Psoas muscle (tissue), 8 donors: Measurements from ENCODE around the gene FAM53B. TPM values are rescaled to one million over a fixed set of nuclear protein-coding genes. Genes with fewer than 3 reads are reported as not detected.

Experiments used
- ATAC-seq, 4 donors: fragments of 200-7000 bp; cut with Tn5 transposase; one replicate each; pipeline ENCODE4 v1.9.1; 2020; ENCODE audit warnings: moderate library complexity in 3 of 4, mild to moderate bottlenecking in 2 of 4
- DNase-seq, 2 donors: peaks; one replicate each; pipeline ENCODE4 v3.0.0-alpha.2; 2020
- H3K27ac ChIP-seq: fragments of 200-600 bp; one replicate; pipeline ENCODE4 v1.8.0; 2022
- H3K27me3 ChIP-seq, 3 donors: fragments of 200-600 bp in 1 of 3; one replicate each; pipeline versions ENCODE4 v1.6.1 to v1.8.0; 2013 to 2022; ENCODE audit warnings: low read length in 2 of 3, mild to moderate bottlenecking in 2 of 3, moderate library complexity in 1 of 3; ENCODE audit not compliant: insufficient read depth in 3 of 3
- H3K36me3 ChIP-seq, 2 donors: fragments of 200-600 bp in 1 of 2; one replicate each; pipeline versions ENCODE4 v1.6.1 to v1.8.0; 2013 to 2022; ENCODE audit warnings: low read depth in 1 of 2, mild to moderate bottlenecking in 1 of 2, moderate library complexity in 1 of 2; ENCODE audit not compliant: insufficient read depth in 1 of 2
- H3K4me1 ChIP-seq: fragments of 200-600 bp; one replicate; pipeline ENCODE4 v1.8.0; 2022
- H3K4me3 ChIP-seq: fragments of 200-600 bp; one replicate; pipeline ENCODE4 v1.8.0; 2022; ENCODE audit warnings: mild to moderate bottlenecking
- H3K9me3 ChIP-seq: fragments of 200-600 bp; one replicate; pipeline ENCODE4 v1.8.0; 2022
- whole genome bisulfite sequencing, 3 donors: extraction: QIAGEN DNeasy Blood & Tissue Kit; methylation state at CpG; one replicate each; pipeline versions ENCODE4 v1.1.6 to v1.1.7; 2013; 5-methylcytosine and 5-hydroxymethylcytosine counted together
- intact Hi-C, 2 donors: fragments of 100-400 bp; cut with DNase I; formaldehyde crosslinking; loops; one replicate each; pipeline versions ENCODE4 v1.11.0 to v1.14.2; 2022
- polyA plus RNA-seq, 3 donors: library from polyadenylated mRNA; stranded (reverse); fragments of 200-250 nt; gene quantifications; one replicate each; pipeline ENCODE4 v1.2.3, GENCODE V29; 2013
- total RNA-seq, 4 donors: library from RNA; stranded (reverse); fragmentation: NEBNext Ultra II Directional in 2 of 4; extraction: Animal tissue kit (Norgen Biotek cat#: 25700) in 2 of 4; gene quantifications; one replicate each; pipeline versions ENCODE4 v1.2.1 to v1.2.4, GENCODE V29; 2021 to 2023
- TF ChIP-seq, protein P1 (sequence below): fragments of 200-600 bp; IDR thresholded peaks from one replicate; pipeline ENCODE4 v1.8.0; 2022; ENCODE audit warnings: antibody characterized with exemption
- donor health status: healthy with polysubstance abuse.
- donor health status: DM: no; HTN: no; CAD: no; lungs with moderate emphysema.
- donor health status: Bipolar disorder and iron deficiency.
- donor health status: healthy.
- donor health status: DM: yes; HTN: yes; CAD: no.
- donor health status: DM: no; HTN: no; CAD: no.
- donor health status: DM: no; HTN: no; CAD: no.
- donor health status: DM: yes; HTN: yes; CAD: no.

Gene FAM53B
- total and polyA plus RNA-seq, 7 donors, result 31.0 to 178 (median 49.5) TPM

DNA sequence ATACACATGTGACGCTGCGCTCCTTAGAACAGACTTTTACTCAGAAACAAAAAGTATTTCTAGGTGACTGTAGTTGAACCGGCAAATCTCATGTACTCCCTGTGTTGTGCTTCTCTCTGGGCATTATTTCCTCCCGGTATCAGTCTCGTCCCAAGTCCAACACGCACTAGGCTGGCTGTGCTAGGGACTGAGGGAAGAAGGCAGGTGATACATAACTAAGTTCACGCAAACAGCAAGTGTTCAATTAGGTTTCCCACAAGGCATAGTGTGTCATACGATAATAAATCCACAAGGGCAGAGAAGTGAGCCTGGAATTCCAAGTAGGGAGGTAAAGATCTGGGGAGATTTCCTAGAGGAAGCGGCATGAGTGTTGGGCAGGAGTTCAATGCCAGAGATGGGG lies 20.4 kb downstream of the FAM53B start:
- WGBS, 3 donors, result 26 to 49% (median 30%) methylated on average over 9 of the region's 9 CpGs
- TF ChIP-seq, protein P1, sequence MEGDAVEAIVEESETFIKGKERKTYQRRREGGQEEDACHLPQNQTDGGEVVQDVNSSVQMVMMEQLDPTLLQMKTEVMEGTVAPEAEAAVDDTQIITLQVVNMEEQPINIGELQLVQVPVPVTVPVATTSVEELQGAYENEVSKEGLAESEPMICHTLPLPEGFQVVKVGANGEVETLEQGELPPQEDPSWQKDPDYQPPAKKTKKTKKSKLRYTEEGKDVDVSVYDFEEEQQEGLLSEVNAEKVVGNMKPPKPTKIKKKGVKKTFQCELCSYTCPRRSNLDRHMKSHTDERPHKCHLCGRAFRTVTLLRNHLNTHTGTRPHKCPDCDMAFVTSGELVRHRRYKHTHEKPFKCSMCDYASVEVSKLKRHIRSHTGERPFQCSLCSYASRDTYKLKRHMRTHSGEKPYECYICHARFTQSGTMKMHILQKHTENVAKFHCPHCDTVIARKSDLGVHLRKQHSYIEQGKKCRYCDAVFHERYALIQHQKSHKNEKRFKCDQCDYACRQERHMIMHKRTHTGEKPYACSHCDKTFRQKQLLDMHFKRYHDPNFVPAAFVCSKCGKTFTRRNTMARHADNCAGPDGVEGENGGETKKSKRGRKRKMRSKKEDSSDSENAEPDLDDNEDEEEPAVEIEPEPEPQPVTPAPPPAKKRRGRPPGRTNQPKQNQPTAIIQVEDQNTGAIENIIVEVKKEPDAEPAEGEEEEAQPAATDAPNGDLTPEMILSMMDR, result no peak
- ATAC-seq (no peak), DNase-seq (no peak)
- Histone ChIP-seq H3K9me3 (no peaks in the 10 kb centered on the region), H3K4me3 (peak overlapping the region; percentile 1), H3K27me3 (no peaks in the 10 kb centered on the region), H3K4me1 (peaks cover 87% of the 10 kb centered on the region), H3K36me3 (no peaks in the 10 kb centered on the region), H3K27ac (peak overlapping the region; percentile 80)
- intact Hi-C loops, result no loop called here

DNA sequence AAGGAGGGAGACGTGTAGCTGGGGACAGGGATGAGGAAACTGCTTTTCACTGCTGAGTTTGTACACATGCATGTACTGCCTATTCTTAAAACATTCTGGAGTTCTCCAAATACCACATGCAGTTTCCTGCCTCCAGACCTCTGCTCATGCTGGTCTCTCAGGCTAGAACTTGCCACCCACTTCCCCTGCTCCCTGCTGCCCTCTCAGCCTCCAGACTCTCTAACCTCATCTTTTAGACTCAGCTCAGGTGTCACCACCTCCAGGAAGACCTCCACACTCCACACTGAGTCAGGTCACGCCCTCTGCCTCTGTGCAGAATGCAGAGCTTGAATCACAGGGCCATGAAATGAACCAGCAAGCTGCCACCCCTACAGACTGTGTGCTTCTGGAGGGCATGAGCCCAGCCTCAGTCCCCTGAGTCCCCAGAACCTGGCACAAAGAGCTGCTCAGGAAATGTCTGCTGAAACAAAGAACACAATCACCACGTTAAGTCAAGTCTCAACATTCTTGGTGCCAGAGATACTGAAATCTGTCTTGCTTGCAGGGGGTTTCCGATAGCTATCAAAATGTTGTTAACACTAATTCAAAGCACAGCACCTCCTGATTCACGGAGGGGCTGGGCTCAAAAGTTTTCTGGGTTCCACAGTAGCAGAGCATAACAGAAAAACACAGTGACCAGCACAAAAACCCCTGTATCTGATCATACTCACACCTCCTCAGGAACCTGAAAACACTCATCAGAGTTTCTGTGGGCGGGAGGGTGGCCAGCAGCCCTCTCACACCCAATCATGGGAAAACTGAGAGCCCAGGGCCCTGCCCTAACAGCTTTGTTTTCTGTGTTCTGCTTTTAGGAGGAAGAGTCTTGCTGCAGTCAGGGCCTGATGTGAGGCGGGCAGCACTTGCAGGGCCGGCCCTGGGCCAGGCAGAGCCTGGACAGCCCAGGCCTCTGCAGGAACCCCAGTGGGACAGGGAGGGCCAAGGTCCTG lies 21.1 kb downstream of the FAM53B start:
- WGBS, 3 donors, result 33 to 50% (median 40%) methylated on average over 8 of the region's 8 CpGs
- intact Hi-C loops, result no loop called here
- ATAC-seq, result peak in 2 of 4 donors; percentile 8 to 12
- DNase-seq, result no peak
- peak overlapping the region; percentile 1 for H3K4me3 ChIP-seq
- H3K36me3 ChIP-seq, result no peaks in the 10 kb centered on the region
- no peaks in the 10 kb centered on the region for H3K27me3 ChIP-seq
- peak overlapping the region; percentile 80 for H3K27ac ChIP-seq
- TF ChIP-seq, protein P1, result no peak
- no peaks in the 10 kb centered on the region for H3K9me3 ChIP-seq
- H3K4me1 ChIP-seq, result peaks cover 88% of the 10 kb centered on the region

GRCh38 chr10:124721330-124722045 lies 22.7 kb downstream of the FAM53B start:
- intact Hi-C loops, result no loop called here

GRCh38 chr10:124719213-124719851 lies 24.8 kb downstream of the FAM53B start:
- peak; percentile 27 to 57 (median 50) for ATAC-seq
- Histone ChIP-seq H3K27ac (peak overlapping the region; percentile 80), H3K4me1 (peaks cover 77% of the 10 kb centered on the region), H3K4me3 (no peak overlapping the region), H3K36me3 (no peaks in the 10 kb centered on the region), H3K9me3 (no peaks in the 10 kb centered on the region), H3K27me3 (no peaks in the 10 kb centered on the region)
- DNase-seq, result peak; percentile 59 to 75
- TF ChIP-seq, protein P1, result peak; percentile 46
- 13 to 20% (median 16%) methylated on average over 8 of the region's 8 CpGs for WGBS, 3 donors
- intact Hi-C loops, result no loop called here

More at GRCh38 chr10:124721330-124722045, 22.7 kb downstream of the FAM53B start:
- 23 to 34% (median 24%) methylated on average over 16 of the region's 16 CpGs for WGBS, 3 donors
- H3K4me1 ChIP-seq, result peaks cover 90% of the 10 kb centered on the region
- peak overlapping the region; percentile 80 for H3K27ac ChIP-seq
- ATAC-seq (peak; percentile 81 to 83 (median 82)), DNase-seq (peak; percentile 67 to 89)
- TF ChIP-seq, protein P1, result no peak
- no peak overlapping the region for H3K4me3 ChIP-seq
- H3K27me3 ChIP-seq, result no peaks in the 10 kb centered on the region
- no peaks in the 10 kb centered on the region for H3K36me3 ChIP-seq
- no peaks in the 10 kb centered on the region for H3K9me3 ChIP-seq
